GM18867 (cell line): ENCODE data around the gene SERINC5.

ENCODE experiments used
- ATAC-seq: cut with Tn5 transposase; IDR thresholded peaks from one replicate; pipeline ENCODE4 v1.9.1; 2021; ENCODE audit warnings: mild to moderate bottlenecking, moderate library complexity; ENCODE audit not compliant: unreplicated experiment

SERINC5 gene

DNA sequence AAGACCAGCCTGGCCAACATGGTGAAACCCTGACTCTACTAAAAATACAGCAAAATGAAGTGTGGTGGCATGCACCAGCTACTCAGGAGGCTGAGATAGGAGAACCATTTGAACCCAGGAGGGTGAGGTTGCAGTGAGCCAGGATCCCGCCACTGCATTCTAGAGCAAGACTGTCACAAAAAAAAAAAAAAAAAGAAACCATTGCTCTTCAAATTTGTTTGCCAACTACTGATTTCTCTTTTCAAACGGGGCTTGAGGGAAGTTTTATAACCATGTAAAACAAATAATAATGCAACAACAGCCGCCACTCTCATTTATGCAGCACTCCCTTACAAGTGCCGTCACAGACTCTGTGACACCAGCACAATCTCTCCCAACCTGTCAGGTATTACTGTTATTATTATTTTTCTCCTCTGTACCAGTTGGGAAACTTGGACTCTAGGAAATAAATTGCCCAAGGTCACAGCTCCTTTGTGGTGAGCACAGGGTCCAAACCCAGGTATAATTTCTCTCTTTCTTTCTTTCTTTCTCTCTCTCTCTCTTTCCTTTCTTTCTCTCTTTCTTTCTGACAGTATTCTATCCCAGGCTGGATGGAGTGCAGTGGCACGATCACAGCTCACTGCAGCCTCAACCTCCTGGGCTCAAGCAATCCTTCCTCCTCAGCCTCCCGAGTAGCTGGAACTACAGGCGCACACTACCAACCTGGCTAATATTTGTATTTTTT lies 25.4 kb downstream of the SERINC5 start:
- no peak for ATAC-seq

DNA sequence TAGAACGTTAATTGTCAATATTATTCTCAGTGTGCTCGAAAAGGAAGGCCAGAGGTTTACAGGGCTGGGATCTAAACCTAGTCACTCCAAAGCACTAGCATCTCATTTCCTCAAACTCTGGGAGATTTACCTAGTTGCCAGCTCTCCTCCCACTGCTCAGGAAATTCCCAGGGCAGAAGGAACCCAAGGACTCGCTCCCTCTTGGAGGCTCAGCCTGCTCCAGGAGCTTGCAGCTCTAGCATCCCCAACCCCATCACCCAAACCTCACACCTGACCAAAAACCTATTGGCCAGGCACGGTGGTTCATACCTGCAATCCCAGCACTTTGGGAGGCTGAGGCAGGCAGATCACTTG lies 26.0 kb downstream of the SERINC5 start:
- no peak for ATAC-seq

DNA sequence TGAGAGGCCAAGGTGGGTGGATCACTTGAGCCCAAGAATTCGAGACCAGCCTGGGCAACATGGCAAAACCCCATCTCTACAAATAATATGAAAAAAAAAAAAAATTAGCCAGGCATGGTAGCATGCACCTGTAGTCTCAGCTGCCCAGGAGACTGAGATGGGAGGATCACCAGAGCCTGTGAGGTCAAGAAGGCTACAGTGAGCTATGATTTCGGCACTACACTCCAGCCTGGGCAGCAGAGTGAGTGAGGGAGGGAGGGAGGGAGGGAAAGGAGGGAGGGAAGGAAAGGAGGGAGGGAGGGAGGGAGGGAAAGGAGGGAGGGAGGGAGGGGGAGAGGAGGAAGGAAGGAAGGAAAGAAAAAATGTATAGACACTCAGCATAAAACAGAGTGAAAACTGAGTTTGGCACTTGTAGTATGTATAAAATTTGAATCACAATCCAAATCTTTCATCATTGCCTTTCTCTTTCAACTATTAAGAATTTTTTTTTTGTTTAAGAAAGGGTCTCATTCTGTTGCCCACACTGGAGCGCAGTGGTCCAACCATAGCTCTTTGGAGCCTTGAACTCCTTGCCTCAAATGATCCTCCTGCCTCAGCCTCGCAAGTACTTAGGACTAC lies 27.8 kb downstream of the SERINC5 start:
- no peak for ATAC-seq

DNA sequence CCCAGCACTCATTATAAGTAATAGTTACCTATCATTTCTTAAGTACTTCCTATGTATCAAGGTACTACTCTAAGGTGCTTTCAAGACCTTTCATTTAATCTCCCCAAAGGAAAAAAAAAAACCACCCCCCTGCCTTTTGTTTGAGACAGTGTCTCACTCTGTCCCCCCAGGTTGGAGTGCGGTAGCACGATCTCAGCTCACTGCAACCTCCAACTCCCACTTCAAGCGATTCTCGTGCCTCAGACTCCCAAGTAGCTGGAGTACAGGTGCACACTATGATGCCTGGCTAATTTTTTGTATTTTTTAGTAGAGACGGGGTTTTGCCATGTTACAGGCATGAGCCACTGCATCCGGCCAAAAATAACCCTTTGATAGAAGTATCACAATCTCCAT lies 29.9 kb downstream of the SERINC5 start:
- ATAC-seq: no peak

DNA sequence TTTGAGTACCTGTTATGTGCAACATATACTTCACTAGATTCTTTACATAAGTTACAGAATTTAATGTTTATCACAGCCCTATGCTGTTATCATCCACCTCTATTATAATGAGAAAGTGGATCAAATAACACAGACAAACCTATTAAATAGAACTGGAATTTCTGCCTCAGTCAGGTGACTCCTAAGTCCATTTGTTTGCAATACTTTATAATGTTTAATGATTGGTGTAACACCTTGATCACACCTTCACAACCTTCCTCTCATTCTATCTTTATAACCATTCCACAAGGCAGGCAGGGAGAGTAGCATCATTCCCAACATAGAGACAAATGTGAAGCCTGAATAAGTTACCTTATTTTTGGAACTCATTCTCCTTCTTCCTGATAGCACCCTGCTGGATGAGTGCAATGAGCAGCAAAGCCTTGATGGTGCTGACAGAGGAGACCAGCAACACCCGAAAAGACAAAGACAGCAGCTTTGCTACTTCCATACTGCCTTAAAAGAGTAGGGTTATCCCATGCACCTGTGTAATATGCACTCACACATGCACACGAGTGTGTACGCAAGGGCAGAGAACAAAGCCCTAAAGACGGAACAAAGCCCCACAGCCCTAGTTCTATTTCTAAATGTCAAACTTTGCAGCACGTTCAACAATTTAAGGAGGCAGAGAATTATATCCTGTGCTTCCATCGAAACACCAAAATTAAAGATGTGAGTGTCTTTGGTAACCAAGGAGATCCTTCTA lies 30.5 kb downstream of the SERINC5 start:
- ATAC-seq: no peak

DNA sequence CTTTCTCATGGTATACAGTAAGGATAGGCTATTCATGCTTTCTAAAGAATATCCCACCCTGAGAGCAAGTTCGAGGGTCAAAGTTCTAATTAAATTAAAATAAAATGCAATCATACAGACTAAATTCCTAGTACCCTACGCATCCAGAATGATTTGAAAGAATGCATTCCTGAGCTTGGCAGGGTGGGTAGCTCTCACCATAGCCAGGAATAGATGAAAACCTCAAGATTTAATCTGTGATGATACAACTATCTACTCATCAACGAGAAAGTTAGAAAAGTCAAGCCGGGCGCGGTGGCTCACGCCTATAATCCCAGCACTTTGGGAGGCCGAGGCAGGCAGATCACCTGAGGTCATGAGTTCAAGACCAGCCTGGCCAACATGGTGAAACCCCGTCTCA lies 32.3 kb downstream of the SERINC5 start:
- ATAC-seq: no peak

DNA sequence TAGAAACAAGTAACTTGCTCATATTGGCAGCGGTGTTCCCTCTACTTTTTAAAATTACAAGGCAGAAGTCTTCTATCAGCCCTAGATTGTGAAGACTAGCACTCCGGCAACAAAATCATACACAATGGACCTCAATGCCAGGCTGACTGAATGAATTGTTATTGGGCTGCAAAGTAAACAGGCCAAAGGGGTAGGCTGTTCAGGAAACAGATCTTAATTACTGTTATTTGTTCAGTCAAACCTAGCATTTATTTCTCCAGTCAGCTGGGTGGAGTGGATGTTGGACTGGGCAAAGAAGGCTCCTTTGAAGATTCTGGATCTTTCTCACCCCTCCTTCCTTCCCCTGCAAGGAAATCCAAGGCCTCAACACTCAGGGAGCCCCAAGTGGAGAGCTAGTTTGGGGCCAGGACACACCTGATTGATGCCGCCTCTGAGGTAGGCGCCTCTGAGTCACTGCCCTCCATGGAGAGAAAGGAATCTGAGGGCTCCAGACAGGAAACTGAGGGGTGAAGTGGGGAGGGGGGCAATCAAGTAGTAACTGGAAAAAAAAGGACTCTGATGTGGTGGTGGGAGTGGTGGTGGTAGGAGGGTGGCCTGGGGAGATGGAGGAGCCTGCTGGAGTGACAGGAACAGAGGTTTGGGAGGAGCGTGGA lies 35.5 kb downstream of the SERINC5 start:
- ATAC-seq: no peak

DNA sequence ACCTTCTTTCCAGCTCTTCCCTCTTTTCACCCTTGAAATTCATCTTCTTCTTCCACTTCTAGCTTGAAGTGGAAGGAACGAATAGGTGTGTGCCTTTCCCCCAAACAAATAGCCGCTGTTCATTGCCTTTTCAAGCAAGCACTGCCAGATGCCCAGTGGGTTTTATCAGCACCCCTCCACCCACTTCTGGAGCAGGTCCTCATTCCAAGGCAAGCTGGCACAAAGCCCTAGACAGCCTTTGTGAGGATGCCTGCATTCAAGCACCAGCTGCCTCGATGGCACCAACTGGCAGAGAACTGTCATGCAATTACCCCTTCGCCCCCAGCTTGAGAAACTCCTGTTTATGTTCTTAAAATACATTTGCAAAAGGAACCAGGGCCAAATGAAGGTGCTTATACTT lies 36.5 kb downstream of the SERINC5 start:
- no peak for ATAC-seq

DNA sequence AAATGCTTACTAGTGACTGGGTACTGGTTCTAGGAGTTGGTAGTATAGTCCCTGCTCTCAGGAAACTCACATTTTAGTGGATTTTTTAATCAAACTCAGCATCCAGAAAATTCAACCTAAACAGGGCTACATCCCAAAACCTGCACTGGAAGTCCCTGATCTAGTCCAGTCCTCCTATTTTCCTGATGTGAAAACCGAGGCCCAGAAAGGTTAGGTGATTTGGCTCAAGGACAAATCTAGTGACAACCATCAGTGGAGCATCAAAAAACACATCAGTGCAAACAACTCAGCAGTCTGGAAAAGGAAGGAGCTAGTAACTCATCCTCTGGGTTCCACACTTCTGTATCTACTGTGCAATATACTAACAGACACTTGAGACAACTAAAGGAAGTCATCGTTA lies 38.2 kb downstream of the SERINC5 start:
- no peak for ATAC-seq

DNA sequence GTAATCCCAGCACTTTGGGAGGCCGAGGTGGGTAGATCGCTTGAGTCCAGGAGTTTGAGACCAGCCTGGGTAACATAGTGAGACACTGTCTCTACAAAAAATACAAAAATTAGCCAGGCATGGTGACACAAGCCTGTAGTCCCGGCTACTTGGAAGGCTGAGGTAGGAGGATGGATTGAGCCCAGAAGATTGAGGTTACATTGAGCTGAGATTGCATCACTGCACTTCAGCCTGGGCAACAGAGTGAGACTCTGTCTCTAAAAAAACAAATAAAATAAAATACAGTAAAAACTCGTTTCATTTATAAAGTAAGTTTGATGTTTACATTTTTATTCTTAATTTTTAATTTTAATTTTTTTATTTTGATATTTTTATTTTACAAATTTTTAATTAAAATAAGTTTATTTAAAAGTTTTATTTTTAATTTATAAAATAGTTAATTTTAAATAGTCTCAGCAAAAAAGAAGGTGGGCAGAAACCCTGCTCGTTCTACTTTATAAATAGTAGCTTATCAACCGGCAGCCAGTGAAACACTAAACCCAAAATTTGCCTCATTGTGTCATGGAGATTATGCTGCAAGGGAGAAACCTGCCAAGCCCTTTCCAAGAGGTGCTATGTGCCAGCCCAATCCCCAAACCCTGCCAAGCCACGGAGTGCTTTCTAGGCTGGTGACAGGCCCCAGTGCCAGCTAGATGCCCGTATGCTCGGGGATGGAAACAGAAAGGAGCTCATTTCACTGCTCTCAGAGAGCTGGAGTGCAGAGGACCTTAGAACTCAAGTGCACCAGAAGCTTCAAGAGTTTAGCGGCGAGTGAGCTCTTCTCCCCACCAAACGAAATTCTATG lies 38.9 kb downstream of the SERINC5 start:
- ATAC-seq: no peak

DNA sequence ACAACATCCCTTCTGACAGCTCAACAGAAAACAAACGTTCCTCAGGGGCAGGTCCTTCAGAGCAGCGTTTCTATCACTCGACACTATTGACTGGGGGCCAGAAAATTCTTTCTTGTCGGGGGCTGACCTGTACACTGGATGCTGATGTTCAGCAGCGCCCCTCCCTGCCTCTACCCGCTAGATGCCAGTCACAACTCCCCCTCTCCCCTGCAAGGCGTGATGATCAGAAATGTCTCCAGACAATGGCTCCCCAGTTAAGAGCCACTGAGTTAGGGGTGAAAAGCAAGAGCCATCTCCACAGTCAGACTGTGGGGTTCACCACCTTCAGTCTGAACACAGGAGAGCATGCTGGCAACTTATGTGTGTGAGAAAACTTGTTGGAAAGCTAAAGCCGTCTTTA lies 39.8 kb downstream of the SERINC5 start:
- no peak for ATAC-seq

DNA sequence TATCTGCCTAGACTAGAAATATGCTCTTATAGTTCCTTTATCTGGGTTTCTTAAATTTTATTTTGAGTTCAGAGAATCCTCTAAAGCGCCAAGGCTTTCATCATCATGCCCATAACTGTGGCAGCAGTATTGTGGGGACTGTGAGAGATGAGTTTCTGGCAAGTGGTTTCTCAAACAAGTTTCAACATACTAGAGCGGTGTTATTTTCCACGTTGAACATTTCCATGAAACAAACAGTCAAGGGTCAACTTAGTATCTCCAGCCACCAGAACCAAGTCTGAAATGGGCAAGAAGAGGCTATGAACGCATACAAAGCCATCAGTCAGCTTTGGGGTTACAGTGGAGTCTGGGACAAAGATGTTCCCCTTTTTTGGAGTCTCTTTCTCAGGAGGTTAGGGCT lies 40.3 kb downstream of the SERINC5 start:
- ATAC-seq: no peak

DNA sequence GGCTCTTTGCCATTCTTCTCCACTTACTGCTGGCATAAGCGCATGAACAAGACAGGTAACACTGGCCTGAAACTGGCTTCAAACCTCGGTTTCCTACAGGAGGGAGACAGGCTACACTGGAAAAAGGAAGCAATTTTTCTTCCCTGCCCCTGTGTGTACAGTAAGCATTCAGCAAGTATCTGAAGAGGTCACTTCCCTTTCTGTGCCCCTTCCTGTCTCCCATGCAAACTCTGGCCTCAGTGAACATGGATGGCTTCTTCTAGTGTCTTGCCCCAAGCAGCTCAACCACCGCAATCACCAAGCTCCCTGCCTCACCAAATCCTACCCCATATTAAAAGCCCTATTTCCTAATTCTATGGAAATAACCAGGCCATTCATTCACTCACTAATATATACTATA lies 42.4 kb downstream of the SERINC5 start:
- ATAC-seq: no peak

DNA sequence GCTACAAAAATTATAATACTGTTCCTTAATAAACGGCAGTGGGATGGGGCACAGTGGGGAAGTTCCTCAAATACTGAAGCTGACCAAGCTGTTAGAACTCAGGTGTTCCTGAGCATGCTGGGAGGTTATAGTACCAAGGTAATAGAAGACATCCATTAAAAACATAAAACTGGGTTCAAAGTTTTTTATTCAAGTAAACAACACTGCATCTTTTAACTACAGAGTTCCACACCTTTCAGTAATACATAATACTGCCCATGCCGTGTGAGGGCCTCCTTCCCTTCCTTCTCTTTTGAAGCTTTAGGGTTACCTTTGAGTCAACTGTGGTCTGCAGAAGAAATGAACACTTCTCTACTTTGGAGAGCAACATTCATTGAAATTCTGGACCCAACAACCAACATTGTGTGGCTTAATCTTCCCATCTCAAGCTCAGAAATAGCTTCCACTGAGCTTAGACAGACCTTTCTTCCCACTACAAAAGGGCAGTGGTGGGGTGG lies 43.6 kb downstream of the SERINC5 start:
- no peak for ATAC-seq

DNA sequence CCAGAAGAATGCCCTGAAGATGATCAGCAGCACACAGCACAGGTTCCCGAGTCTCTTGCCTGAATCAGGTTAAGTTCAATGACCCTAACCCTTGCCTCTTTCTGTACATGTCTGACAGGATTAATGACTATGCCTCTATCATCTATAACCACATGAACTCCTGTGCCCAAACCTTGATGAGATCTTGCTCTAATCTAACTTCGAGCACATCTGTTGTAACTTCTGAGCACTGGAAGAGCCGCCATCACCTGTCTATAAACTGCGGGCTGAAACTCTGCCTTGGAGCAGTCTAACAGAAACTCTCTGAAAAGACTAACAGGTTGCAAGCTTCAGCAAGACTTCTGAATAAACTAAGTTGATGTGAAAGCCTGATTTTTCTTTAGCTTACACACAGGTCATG lies 44.5 kb downstream of the SERINC5 start:
- ATAC-seq: no peak

DNA sequence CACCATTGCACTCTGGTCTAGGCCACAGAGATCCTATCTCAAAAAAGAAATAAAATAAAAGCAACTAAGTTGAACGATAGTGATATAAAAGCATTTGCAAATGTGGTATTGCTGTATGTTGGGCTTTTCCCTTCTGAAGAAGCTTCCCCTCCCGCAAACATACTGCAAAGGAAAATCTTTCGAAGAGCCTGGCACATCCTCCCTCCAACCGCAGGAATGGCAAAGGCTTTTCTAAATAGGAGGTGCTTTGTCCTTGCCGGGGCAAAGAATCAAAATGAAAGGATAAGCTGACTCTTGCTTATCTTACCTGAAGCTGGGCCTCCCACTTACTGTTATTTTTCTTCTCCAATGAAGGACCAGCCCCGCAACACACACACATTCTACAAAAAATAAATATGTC lies 45.8 kb downstream of the SERINC5 start:
- no peak for ATAC-seq

DNA sequence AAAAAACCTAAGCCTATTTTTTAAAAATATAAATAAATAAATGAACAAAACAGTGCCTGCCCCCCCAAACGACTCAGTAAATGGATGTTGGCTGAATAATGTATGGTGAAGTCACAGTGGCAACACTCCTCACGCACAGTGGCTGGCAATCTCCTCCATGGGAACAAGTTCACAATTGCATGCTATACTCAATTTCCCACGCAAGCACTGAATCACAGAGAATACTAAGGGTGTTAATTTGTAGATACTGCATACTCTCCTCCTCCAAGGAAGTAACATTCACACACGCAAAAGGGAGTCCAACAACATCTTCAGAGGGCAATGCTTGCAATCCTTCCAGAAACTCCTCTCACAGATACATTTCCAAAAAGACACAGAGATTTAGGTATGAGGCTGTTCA lies 47.5 kb downstream of the SERINC5 start:
- no peak for ATAC-seq

DNA sequence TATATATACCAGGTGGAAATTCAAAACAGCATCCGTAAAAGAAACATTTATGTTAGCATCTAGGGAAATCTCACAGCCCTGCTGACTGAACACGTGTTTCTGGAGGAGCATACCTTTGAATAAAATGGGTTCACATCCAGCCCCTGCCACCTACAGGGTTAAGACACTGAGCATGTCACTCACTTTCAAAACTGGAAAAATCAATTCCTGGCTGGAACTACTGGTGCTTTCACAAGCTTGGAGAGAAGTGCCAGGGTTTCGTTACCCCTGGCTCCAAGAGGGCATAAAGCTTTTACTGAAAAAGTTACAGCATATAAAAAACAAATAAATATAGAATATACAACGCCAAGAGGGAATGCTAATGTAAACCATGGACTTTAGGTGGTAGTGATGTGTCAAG lies 48.0 kb downstream of the SERINC5 start:
- no peak for ATAC-seq

DNA sequence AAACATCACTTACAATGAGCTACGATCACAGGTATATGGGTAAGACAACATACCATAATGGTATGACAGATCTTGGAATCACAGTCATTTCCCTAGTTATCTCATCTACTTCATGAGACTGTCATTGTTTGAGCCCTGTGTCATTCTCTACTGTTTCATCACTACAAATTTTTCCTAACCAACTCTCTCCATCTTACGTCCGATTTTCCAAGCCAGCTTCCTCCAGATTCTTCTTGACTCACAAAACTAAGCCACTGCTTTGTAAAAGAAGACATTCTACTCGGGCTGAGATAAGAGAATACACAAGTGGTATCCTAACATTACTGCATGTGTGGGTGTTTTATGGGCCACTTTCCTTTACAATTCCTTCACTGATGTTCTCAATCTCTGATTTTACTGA lies 49.6 kb downstream of the SERINC5 start:
- no peak for ATAC-seq

DNA sequence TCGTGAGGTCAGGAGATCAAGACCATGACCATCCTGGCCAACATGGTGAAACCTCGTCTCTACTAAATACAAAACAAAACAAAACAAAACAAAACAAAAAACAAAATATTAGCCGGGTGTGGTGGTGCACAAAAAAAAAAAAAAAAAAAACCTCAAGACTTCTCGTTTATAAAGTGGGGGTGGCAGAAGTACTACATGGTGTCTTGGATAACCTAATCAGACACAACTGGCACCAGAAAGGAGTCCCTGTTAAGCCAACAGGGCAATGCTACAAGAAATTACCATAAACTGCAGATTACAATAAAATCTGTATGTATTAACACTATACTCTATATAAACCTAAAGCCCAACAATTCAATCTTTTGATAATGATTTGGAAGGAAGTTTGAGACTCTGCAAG lies 50.0 kb downstream of the SERINC5 start:
- no peak for ATAC-seq
